Sigmoid colon (tissue), 7 donors: Measurements from ENCODE around the gene FGFBP1. TPM values are rescaled to one million over a fixed set of nuclear protein-coding genes. Genes with fewer than 3 reads are reported as not detected.

Experiments
- DNase-seq: peaks from one replicate; pipeline ENCODE4 v3.0.0-alpha.2; 2019
- H3K27ac ChIP-seq, 4 donors: fragments of 200-600 bp; sonication (generic); one replicate each; pipeline ENCODE4 v1.5.1; 2016 to 2019; ENCODE audit warnings: mild to moderate bottlenecking in 1 of 4
- H3K27me3 ChIP-seq, 3 donors: fragments of 200-600 bp; sonication (generic); one replicate each; pipeline ENCODE4 v1.5.1; 2019; ENCODE audit warnings: mild to moderate bottlenecking in 1 of 3
- H3K36me3 ChIP-seq, 4 donors: fragments of 200-600 bp; sonication (generic); one replicate each; pipeline ENCODE4 v1.5.1; 2016 to 2019
- H3K4me1 ChIP-seq, 4 donors: fragments of 200-600 bp; sonication (generic); one replicate each; pipeline ENCODE4 v1.5.1; 2017 to 2019
- H3K4me3 ChIP-seq, 4 donors: fragments of 200-600 bp; sonication (generic); one replicate each; pipeline ENCODE4 v1.5.1; 2017 to 2019; ENCODE audit warnings: mild to moderate bottlenecking in 2 of 4, moderate library complexity in 1 of 4
- H3K9me3 ChIP-seq, 4 donors: fragments of 200-600 bp in 3 of 4; sonication (generic) in 3 of 4; one replicate each; pipeline versions ENCODE4 v1.5.1 to v1.6.1; 2013 to 2019
- EP300 ChIP-seq, 4 donors: sonication (generic); formaldehyde crosslinking; IDR thresholded peaks; one replicate each; pipeline ENCODE4 v1.6.1; 2017; ENCODE audit warnings: antibody characterized with exemption in 4 of 4
- POLR2A ChIP-seq, 2 donors: fragments of 450-650 bp; IDR thresholded peaks; one replicate each; pipeline ENCODE4 v1.6.1; 2016; ENCODE audit warnings: antibody characterized with exemption in 2 of 2, mild to moderate bottlenecking in 2 of 2, moderate library complexity in 2 of 2
- POLR2AphosphoS5 ChIP-seq, 4 donors: sonication (generic); formaldehyde crosslinking; IDR thresholded peaks; one replicate each; pipeline ENCODE4 v1.6.1; 2017; ENCODE audit warnings: antibody characterized with exemption in 4 of 4
- WGBS, 2 donors: extraction: QIAGEN DNeasy Blood & Tissue Kit; methylation state at CpG; one replicate each; pipeline ENCODE4 v1.1.7; 2013; 5-methylcytosine and 5-hydroxymethylcytosine counted together
- intact Hi-C: fragments of 100-400 bp; cut with DNase I; formaldehyde crosslinking; loops from one replicate; pipeline ENCODE4 v1.15.1; 2023
- polyA plus RNA-seq, 3 donors: library from polyadenylated mRNA; stranded (reverse); fragments of 200-250 nt; gene quantifications; one replicate each; pipeline ENCODE4 v1.2.3, GENCODE V29; 2013
- total RNA-seq, 4 donors: library from RNA; depleted of rRNA; stranded (reverse); fragments of >200 nt; gene quantifications; one replicate each; pipeline ENCODE4 v1.1.0, GENCODE V29; 2016
- TF ChIP-seq, protein P1 (sequence below), 4 experiments: fragments of 450-650 bp in 3 of 4; fragments of 200-600 bp in 1 of 4; IDR thresholded peaks; one replicate each; pipeline ENCODE4 v1.5.1; 2016 to 2019; ENCODE audit warnings: antibody characterized with exemption in 4 of 4, mild to moderate bottlenecking in 3 of 4, moderate library complexity in 2 of 4
- donor health status: healthy with polysubstance abuse.
- donor health status: Bipolar disorder and iron deficiency.
- donor health status: healthy.

Gene FGFBP1
- total and polyA plus RNA-seq, 7 donors: 1.4 to 78.7 (median 8.0) TPM; not detected in 3

DNA sequence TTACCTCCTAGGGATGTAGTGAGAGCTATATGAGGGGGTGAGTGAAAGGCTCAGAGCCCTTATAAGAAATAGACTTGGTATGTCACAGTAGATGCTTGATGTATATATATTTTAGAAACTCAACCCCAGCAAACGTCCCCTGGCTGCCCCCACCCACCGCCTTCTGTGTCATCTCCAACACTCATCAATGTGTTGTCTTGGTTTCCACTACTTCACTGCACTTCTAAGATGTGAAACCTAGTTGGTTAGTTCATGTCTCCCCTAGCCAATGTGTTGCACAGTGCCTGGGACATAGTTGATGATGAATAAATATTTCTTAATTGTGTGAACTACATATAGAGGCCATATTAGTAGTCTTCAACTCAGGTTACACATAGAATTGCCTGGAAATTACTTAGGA lies 20.0 kb upstream of the FGFBP1 start:
- 88 to 93% methylated on average over 2 of the region's 2 CpGs for WGBS, 2 donors
- Histone ChIP-seq H3K4me1 (peaks cover 0 to 5% (median 0%) of the 10 kb centered on the region in 4 donors), H3K27me3 (no peaks in the 10 kb centered on the region), H3K36me3 (no peaks in the 10 kb centered on the region), H3K4me3 (no peak overlapping the region), H3K27ac (no peak overlapping the region), H3K9me3 (no peaks in the 10 kb centered on the region)
- intact Hi-C loops: loop anchor here (5.0 kb wide), 1 partner anchor 476 kb away; no protein-coding TSS in a partner anchor
- TF ChIP-seq EP300 (IDR thresholded peaks at IDR 0.05): no peak
- DNase-seq: no peak

GRCh38 chr4:15956179-15956850 lies 17.8 kb upstream of the FGFBP1 start:
- no peak overlapping the region for H3K4me3 ChIP-seq
- no peaks in the 10 kb centered on the region for H3K27me3 ChIP-seq
- TF ChIP-seq, protein P1, sequence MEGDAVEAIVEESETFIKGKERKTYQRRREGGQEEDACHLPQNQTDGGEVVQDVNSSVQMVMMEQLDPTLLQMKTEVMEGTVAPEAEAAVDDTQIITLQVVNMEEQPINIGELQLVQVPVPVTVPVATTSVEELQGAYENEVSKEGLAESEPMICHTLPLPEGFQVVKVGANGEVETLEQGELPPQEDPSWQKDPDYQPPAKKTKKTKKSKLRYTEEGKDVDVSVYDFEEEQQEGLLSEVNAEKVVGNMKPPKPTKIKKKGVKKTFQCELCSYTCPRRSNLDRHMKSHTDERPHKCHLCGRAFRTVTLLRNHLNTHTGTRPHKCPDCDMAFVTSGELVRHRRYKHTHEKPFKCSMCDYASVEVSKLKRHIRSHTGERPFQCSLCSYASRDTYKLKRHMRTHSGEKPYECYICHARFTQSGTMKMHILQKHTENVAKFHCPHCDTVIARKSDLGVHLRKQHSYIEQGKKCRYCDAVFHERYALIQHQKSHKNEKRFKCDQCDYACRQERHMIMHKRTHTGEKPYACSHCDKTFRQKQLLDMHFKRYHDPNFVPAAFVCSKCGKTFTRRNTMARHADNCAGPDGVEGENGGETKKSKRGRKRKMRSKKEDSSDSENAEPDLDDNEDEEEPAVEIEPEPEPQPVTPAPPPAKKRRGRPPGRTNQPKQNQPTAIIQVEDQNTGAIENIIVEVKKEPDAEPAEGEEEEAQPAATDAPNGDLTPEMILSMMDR (IDR thresholded peaks at IDR 0.05): peak; percentile 53 to 88 (median 79)
- TF ChIP-seq POLR2AphosphoS5 (IDR thresholded peaks at IDR 0.05): no peak
- DNase-seq: peak; percentile 73
- no peaks in the 10 kb centered on the region for H3K36me3 ChIP-seq
- H3K4me1 ChIP-seq: no peaks in the 10 kb centered on the region
- no peaks in the 10 kb centered on the region for H3K9me3 ChIP-seq
- intact Hi-C loops: loop anchor here (2.0 to 5.0 kb wide), 2 partner anchors 74 to 474 kb away; no protein-coding TSS in a partner anchor
- no peak overlapping the region for H3K27ac ChIP-seq
- 29 to 48% methylated on average over 9 of the region's 9 CpGs for WGBS, 2 donors

GRCh38 chr4:15955670-15956069 lies 17.1 kb upstream of the FGFBP1 start:
- H3K36me3 ChIP-seq: no peaks in the 10 kb centered on the region
- no peaks in the 10 kb centered on the region for H3K27me3 ChIP-seq
- H3K4me3 ChIP-seq: no peak overlapping the region
- intact Hi-C loops: loop anchor here (2.0 to 5.0 kb wide), 2 partner anchors 73 to 473 kb away; no protein-coding TSS in a partner anchor
- no peak for DNase-seq
- WGBS, 2 donors: 93 to 94% methylated on average over 3 of the region's 3 CpGs
- H3K27ac ChIP-seq: no peak overlapping the region
- no peaks in the 10 kb centered on the region for H3K4me1 ChIP-seq
- TF ChIP-seq POLR2AphosphoS5 (IDR thresholded peaks at IDR 0.05) (no peak), POLR2A (IDR thresholded peaks at IDR 0.05) (no peak), EP300 (IDR thresholded peaks at IDR 0.05) (no peak)
- TF ChIP-seq, protein P1 (IDR thresholded peaks at IDR 0.05): no peak
- H3K9me3 ChIP-seq: no peaks in the 10 kb centered on the region

DNA sequence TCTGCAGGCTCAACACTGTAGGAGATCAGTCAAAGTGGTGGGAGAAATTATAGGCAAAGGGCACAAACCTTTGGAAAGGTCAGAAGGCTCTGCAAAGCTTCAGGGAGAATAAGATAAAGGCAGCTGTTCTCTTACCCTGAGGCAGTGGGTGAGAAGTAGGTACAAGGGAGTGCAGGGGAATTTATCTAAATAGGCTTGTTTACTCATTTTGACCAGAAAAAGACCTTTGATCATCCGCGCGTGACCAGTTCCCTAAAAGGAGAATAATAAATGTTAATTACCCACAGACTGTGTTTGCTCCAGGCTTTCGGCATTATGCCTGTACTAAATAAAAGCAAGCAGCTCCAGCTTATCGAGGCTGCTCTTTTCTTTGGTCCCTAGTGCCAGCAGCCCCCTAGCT lies 15.1 kb upstream of the FGFBP1 start:
- H3K36me3 ChIP-seq: no peaks in the 10 kb centered on the region
- no peak for DNase-seq
- no peaks in the 10 kb centered on the region for H3K9me3 ChIP-seq
- TF ChIP-seq EP300 (IDR thresholded peaks at IDR 0.05) (no peak), POLR2AphosphoS5 (IDR thresholded peaks at IDR 0.05) (no peak), POLR2A (IDR thresholded peaks at IDR 0.05) (no peak)
- TF ChIP-seq, protein P1 (IDR thresholded peaks at IDR 0.05): no peak
- H3K4me3 ChIP-seq: no peak overlapping the region
- intact Hi-C loops: no loop called here
- WGBS, 2 donors: 18 to 80% methylated on average over 5 of the region's 5 CpGs
- no peak overlapping the region for H3K27ac ChIP-seq
- H3K27me3 ChIP-seq: no peaks in the 10 kb centered on the region
- no peaks in the 10 kb centered on the region for H3K4me1 ChIP-seq

- H3K4me3 ChIP-seq: no peak overlapping the region
- H3K9me3 ChIP-seq: no peaks in the 10 kb centered on the region
- H3K27me3 ChIP-seq: no peaks in the 10 kb centered on the region
- no peak overlapping the region for H3K27ac ChIP-seq
- TF ChIP-seq POLR2AphosphoS5 (IDR thresholded peaks at IDR 0.05) (no peak), EP300 (IDR thresholded peaks at IDR 0.05) (no peak), POLR2A (IDR thresholded peaks at IDR 0.05) (no peak)
- TF ChIP-seq, protein P1 (IDR thresholded peaks at IDR 0.05): no peak
- no peaks in the 10 kb centered on the region for H3K36me3 ChIP-seq
- H3K4me1 ChIP-seq: no peaks in the 10 kb centered on the region
- no peak for DNase-seq
- intact Hi-C loops: no loop called here
These were observed 13.2 kb upstream of the FGFBP1 start for GRCh38 chr4:15951781-15952180.
